GM10248 (cell line): Measurements from ENCODE around the gene FKBP9.

ENCODE experiments used
- CTCF ChIA-PET: fragments of 300-600 bp; sonication (Branson Sonifier 250); formaldehyde crosslinking; extraction: SDS; loops from one replicate; lab custom pipeline; 2021; ENCODE audit warnings: antibody characterized with exemption; lab: Yijun Ruan, JAX
- POLR2A ChIA-PET: fragments of 350-650 bp; sonication (Branson Sonifier 250); formaldehyde crosslinking; extraction: SDS; loops from one replicate; lab custom pipeline; 2020; ENCODE audit warnings: antibody characterized with exemption; lab: Yijun Ruan, JAX
- DNase-seq: peaks from one replicate; pipeline ENCODE4 v3.0.0; 2012; ENCODE audit errors: extremely low spot score
- TF ChIP-seq, protein P1 (sequence below): IDR thresholded peaks from 2 replicates; pipeline ENCODE4 v1.5.1; 2012; ENCODE audit warnings: mild to moderate bottlenecking, low read depth; ENCODE audit errors: extremely low read depth, missing control alignments, control extremely low read depth

Gene FKBP9

DNA sequence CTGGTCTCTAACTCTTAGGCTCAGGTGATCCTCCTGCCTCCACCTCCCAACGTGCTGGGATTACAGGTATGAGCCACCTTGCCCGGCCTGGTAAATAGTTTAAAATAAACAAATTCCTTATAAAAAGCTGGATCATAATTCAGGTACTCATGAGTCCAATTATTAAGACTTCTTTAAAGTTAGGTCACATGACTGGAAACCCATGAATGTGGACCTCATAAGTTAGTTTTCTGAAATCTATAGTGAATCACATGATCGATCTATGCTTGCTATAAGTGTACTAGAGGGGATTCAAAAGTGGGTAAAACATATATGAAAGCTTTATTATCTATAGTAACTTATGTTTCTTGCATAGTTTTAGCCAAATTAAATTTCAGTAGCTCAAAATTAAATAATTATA lies 91.0 kb downstream of the FKBP9 start:
- DNase-seq, result no peak
- POLR2A ChIA-PET, result no interaction called here
- CTCF ChIA-PET, result interaction anchor here (0.9 to 2.3 kb wide), 6 partner anchors 8 to 292 kb away, joined by 3 to 14 read pairs (median 8); partner anchors contain the start of gene NT5C3A
- TF ChIP-seq, protein P1, sequence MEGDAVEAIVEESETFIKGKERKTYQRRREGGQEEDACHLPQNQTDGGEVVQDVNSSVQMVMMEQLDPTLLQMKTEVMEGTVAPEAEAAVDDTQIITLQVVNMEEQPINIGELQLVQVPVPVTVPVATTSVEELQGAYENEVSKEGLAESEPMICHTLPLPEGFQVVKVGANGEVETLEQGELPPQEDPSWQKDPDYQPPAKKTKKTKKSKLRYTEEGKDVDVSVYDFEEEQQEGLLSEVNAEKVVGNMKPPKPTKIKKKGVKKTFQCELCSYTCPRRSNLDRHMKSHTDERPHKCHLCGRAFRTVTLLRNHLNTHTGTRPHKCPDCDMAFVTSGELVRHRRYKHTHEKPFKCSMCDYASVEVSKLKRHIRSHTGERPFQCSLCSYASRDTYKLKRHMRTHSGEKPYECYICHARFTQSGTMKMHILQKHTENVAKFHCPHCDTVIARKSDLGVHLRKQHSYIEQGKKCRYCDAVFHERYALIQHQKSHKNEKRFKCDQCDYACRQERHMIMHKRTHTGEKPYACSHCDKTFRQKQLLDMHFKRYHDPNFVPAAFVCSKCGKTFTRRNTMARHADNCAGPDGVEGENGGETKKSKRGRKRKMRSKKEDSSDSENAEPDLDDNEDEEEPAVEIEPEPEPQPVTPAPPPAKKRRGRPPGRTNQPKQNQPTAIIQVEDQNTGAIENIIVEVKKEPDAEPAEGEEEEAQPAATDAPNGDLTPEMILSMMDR, result no peak

DNA sequence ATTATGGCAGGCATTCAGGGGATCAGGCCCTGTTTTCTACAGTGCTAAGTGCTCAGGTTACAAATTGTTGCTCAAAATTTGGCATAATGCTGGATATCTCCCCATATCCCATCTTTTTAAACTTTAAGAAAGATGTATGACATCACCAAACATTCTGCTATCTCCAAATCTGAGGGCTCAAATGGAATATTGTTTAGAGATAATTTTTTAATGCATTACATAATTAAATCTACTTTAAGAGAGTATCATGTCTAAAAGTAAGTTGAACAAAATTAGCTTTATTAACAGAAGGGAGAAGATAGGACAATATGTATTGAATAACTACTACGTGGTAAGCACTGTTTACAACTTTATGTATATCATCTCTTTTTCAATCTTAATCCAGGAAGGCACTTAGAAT lies 91.5 kb downstream of the FKBP9 start:
- CTCF ChIA-PET, result interaction anchor here (0.9 to 2.3 kb wide), 6 partner anchors 8 to 293 kb away, joined by 3 to 14 read pairs (median 8); partner anchors contain the start of gene NT5C3A
- POLR2A ChIA-PET, result no interaction called here
- TF ChIP-seq, protein P1, result no peak

DNA sequence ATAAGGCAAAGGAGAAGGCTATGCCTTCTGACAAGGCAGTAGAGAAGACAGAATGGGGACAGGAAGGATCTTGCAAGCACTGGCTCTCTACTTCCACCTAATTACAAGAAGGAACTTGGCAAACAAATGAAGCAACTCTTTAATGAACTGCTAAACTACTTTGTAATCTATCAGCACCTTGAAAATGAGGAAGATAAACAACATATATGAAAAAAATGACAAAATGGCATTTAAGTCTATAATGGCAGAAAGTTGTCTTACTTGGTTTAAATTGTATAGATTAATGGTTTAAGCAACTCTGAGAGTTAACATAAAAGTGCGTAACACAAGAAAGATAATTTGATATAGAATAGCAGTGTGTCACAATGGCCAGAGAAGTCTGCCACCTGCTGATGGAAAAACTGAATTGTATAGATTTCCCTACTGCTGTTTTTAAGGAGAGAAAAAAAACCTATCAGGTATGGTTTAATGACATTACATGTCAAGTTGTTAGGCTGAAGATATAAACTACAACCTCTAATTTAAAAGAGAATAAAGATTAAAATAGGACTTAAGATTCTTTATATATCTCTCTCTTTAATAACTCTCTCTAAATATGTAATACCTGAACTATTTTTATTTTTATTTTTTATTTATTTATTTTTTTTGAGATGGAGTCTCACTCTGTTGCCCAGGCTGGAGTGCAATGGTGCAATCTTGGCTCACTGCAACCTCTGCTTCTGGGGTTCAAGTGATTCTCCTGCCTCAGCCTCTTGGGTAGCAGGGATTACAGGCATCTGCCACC lies 93.5 kb downstream of the FKBP9 start:
- peak; percentile 25 for DNase-seq
- TF ChIP-seq, protein P1, result peak; percentile 59
- CTCF ChIA-PET, result interaction anchor here (1.0 to 1.3 kb wide), 2 partner anchors 86 to 249 kb away, joined by 3 to 9 read pairs; no protein-coding TSS in a partner anchor
- POLR2A ChIA-PET, result interaction anchor here (0.6 to 1.5 kb wide), 2 partner anchors 10 kb away, joined by 3 to 4 read pairs; no protein-coding TSS in a partner anchor

More for the DNA sequence above, 91.5 kb downstream of the FKBP9 start:
- no peak for DNase-seq

DNA sequence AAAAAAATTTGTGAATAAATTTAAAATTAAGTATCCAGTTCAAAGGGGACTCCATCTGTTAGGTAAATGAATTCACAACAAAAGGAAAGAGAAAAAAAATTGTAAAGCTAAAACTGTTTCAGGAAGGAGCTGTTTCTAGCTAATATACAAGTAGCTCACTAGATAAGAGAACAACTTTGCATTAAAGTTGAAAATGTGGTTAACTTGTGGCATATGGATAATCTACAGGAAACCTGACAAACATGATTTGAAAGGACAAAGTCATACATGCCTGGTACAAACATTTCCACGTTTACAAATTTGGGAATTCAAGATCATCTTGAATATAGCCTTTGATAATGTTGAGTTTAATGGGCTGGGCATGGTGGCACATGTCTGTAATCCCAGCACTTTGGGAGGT lies 96.5 kb downstream of the FKBP9 start:
- TF ChIP-seq, protein P1, result no peak
- no peak for DNase-seq
- POLR2A ChIA-PET, result interaction anchor here (1.8 kb wide), 1 partner anchor 9 kb away, joined by 6 read pairs; the partner anchor contains the start of gene NT5C3A
- CTCF ChIA-PET, result interaction anchor here (1.4 to 4.8 kb wide), 7 partner anchors 9 to 253 kb away, joined by 4 to 22 read pairs (median 14); partner anchors contain the start of gene NT5C3A

DNA sequence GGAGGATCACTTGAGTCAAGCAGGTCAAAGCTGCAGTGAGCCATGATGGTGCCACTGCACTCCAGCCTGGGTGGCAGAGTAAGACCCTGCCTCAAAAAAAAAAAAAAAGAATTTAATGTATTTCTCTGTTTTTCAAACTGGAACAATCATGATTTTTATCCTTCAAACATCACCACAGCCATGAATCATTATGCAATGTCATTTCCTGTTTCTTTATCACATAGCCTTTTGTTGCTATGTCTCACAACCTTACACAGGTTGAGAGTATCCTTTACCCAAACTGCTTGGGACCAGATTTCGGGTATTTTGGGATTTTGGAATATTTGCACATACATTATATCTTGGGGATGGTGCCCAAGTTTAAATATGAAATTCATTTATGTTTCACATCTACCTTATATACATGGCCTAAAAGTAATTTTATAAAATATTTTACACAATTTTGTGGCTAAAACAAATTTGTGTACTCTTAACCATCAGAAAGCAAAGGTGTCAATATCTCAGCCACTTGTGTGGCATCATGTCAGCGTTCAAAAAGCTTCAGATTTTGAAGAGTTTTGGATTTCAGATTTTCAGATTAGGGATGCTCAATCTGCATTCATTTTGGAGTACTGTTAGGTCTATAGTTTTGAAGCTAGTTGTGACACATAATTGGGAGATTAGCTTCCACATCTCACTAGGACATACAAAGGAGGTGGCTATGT lies 97.2 kb downstream of the FKBP9 start:
- ChIA-PET POLR2A (no interaction called here), CTCF (interaction anchor here (1.6 to 4.8 kb wide), 6 partner anchors 8 to 254 kb away, joined by 4 to 22 read pairs (median 16); partner anchors contain the start of gene NT5C3A)

More for the DNA sequence above, 97.2 kb downstream of the FKBP9 start:
- TF ChIP-seq, protein P1, result no peak
- DNase-seq, result no peak
